ENCODE data around the gene FXYD5.

FXYD5 gene

GRCh38 chr19:35194012-35194984, 39.8 kb downstream of the FXYD5 start:
- no peak for DNase-seq

- DNase-seq = no peak
Measured at GRCh38 chr19:35195830-35196229, 41.3 kb downstream of the FXYD5 start.

- peak; percentile 27 for DNase-seq
Measured at GRCh38 chr19:35196861-35197260, 42.3 kb downstream of the FXYD5 start.

GRCh38 chr19:35199481-35199880, 44.9 kb downstream of the FXYD5 start:
- no peak for DNase-seq

GRCh38 chr19:35202722-35203688, 48.5 kb downstream of the FXYD5 start:
- no peak for DNase-seq

- DNase-seq = no peak
Measured at GRCh38 chr19:35204799-35205732, 50.5 kb downstream of the FXYD5 start.

GRCh38 chr19:35205733-35206323, 51.3 kb downstream of the FXYD5 start:
- no peak for DNase-seq

- DNase-seq = no peak
Measured at GRCh38 chr19:35206379-35206778, 51.8 kb downstream of the FXYD5 start.

- no peak for DNase-seq
Measured at GRCh38 chr19:35206855-35207254, 52.3 kb downstream of the FXYD5 start.

GRCh38 chr19:35207391-35207871, 52.9 kb downstream of the FXYD5 start:
- no peak for DNase-seq

GRCh38 chr19:35208121-35208520, 53.6 kb downstream of the FXYD5 start:
- DNase-seq = no peak

- no peak for DNase-seq
Measured at GRCh38 chr19:35209646-35210045, 55.1 kb downstream of the FXYD5 start.

GRCh38 chr19:35211545-35212230, 57.2 kb downstream of the FXYD5 start:
- DNase-seq = no peak

- DNase-seq = no peak
Measured at GRCh38 chr19:35212241-35212640, 57.7 kb downstream of the FXYD5 start.

- DNase-seq = peak; percentile 37
Measured at GRCh38 chr19:35213663-35214632, 59.4 kb downstream of the FXYD5 start.

- no peak for DNase-seq
Measured at GRCh38 chr19:35214766-35215422, 60.4 kb downstream of the FXYD5 start.

- no peak for DNase-seq
Measured at GRCh38 chr19:35216016-35216832, 61.7 kb downstream of the FXYD5 start.
